ENCODE measurements around the gene CYTIP.

DNA sequence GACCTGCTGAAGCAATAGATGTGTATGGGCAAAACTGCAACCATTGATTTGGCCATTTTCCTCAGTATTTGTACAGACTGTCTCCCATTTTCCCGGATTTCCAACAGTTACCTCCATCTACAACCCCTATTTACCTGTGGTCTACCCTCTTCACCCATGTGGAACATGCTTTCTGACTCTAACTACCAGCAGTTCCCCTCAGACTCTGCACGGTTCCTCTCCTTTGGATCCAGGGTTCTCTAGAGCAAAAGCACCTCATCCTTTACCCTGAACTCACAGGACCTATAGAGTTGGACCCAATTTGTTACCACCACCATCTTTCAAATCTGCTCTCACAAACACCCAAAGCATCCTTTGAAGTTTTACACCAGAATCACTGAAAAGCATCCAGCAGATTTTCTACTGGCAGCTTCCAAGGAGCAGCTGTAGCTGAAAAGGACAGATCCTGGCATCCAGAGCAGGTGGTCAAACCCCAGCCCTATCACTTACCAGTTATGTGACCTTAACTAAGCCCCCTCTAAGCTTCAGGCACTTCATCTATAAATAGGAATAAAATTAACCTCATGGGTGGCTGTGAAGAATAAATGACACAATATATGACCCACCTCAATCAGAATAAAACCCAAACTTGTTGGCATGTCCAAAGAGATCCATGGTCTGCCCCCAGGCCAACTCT, 15.3 kb downstream of the CYTIP start:
- no peak for TF ChIP-seq RAD21 (IDR thresholded peaks at IDR 0.05; ENCODE audit: low read depth)
- no peak for TF ChIP-seq MAX (IDR thresholded peaks at IDR 0.05)
- TF ChIP-seq EGR1 (IDR thresholded peaks at IDR 0.05): no peak
- no peak for TF ChIP-seq USF1 (IDR thresholded peaks at IDR 0.05)
